ENCODE results near the gene TAGLN3.

GRCh38 chr3:112043621-112044201 lies 45.0 kb downstream of the TAGLN3 start:
- TF ChIP-seq POLR2A (IDR thresholded peaks at IDR 0.05) (no peak), CTCF (IDR thresholded peaks at IDR 0.05) (peak; percentile 70 to 98 (median 72))

Measured in testis (tissue), 2 donors.